Muscle of leg (tissue), 16 donors: ENCODE results near the gene PLCD1. TPM values are rescaled to one million over a fixed set of nuclear protein-coding genes. Genes with fewer than 3 reads are reported as not detected.
A peak's percentile ranks its signal among the peaks of the same experiment; 100 is the strongest.
"Not testable (repeated sequence)": the region's sequence is repeated elsewhere in the genome, so short reads cannot be mapped to it uniquely, and the experiment has no call there.

Experiments
- DNase-seq: peaks from one replicate; pipeline ENCODE4 v3.0.0; 2013
- H3K27ac ChIP-seq: one replicate; pipeline ENCODE4 v1.5.1; 2013; ENCODE audit warnings: mild to moderate bottlenecking, low read length, control low read depth
- H3K27me3 ChIP-seq: one replicate; pipeline ENCODE4 v1.6.1; 2013; ENCODE audit warnings: low read length; ENCODE audit not compliant: control insufficient read depth, insufficient read depth
- H3K36me3 ChIP-seq: one replicate; pipeline ENCODE4 v1.6.1; 2013; ENCODE audit warnings: low read length; ENCODE audit not compliant: control insufficient read depth, insufficient read depth
- H3K4me1 ChIP-seq: one replicate; pipeline ENCODE4 v1.6.1; 2013; ENCODE audit warnings: low read length; ENCODE audit not compliant: control insufficient read depth, insufficient read depth
- H3K4me3 ChIP-seq: one replicate; pipeline ENCODE4 v1.5.1; 2013; ENCODE audit warnings: low read length, control low read depth
- H3K9me3 ChIP-seq: replicated peaks from 2 replicates; pipeline ENCODE4 v1.6.1; 2013; ENCODE audit warnings: low read depth, low read length; ENCODE audit not compliant: control insufficient read depth
- WGBS: methylation state at CpG from one replicate; pipeline ENCODE4 v1.1.5; 2013; ENCODE audit warnings: missing lambda C conversion rate; ENCODE audit not compliant: insufficient coverage; 5-methylcytosine and 5-hydroxymethylcytosine counted together
- long read RNA-seq, 11 donors: transcript quantifications; one replicate each; lab custom pipeline, GENCODE V29; 2026
- polyA plus RNA-seq, 8 donors: library from polyadenylated mRNA; unstranded; fragments of 120-200 nt; gene quantifications; one replicate each; pipeline versions ENCODE4 v1.2.1 to v1.2.3, GENCODE V29; 2013; ENCODE audit warnings: inconsistent platforms in 1 of 8, low replicate concordance in 1 of 8; ENCODE audit not compliant: insufficient read length in 8 of 8, insufficient read depth in 1 of 8
- total RNA-seq: library from RNA; stranded (reverse); fragments of 120-200 nt; gene quantifications from one replicate; pipeline ENCODE4 v1.2.4, GENCODE V29; 2013

PLCD1 gene
- 14.0 TPM for total RNA-seq
- 10 to 100 TPM in 5 of 8 donors, 1 to 10 TPM in 3; 7.9 to 16.4 (median 10.5) TPM for polyA plus RNA-seq
- long read RNA-seq, donor 1, partial matches to known transcripts = 0 of 2 reads
- long read RNA-seq, donor 1, other reads (novel, unspliced or antisense) = 0 of 2 reads
- long read RNA-seq, donor 2, partial matches to known transcripts = 0 of 1 reads
- long read RNA-seq, donor 2, other reads (novel, unspliced or antisense) = 0 of 1 reads
- long read RNA-seq, donor 3, partial matches to known transcripts = 0 of 1 reads
- long read RNA-seq, donor 3, other reads (novel, unspliced or antisense) = 0 of 1 reads
- long read RNA-seq, donor 4, partial matches to known transcripts = 0 of 2 reads
- long read RNA-seq, donor 4, other reads (novel, unspliced or antisense) = 0 of 2 reads
- long read RNA-seq, donor 5, partial matches to known transcripts = 0 of 3 reads
- long read RNA-seq, donor 5, other reads (novel, unspliced or antisense) = 0 of 3 reads
- long read RNA-seq, donor 6, partial matches to known transcripts = 0 of 1 reads
- long read RNA-seq, donor 6, other reads (novel, unspliced or antisense) = 0 of 1 reads
- long read RNA-seq, donor 7, partial matches to known transcripts = 0 of 1 reads
- long read RNA-seq, donor 7, other reads (novel, unspliced or antisense) = 0 of 1 reads
- long read RNA-seq, donor 8 = 0 reads
- long read RNA-seq, donor 9 = 0 reads
- long read RNA-seq, donor 10, partial matches to known transcripts = 0 of 3 reads
- long read RNA-seq, donor 10, other reads (novel, unspliced or antisense) = 0 of 3 reads
- long read RNA-seq, donor 11, partial matches to known transcripts = 0 of 1 reads
- long read RNA-seq, donor 11, other reads (novel, unspliced or antisense) = 0 of 1 reads

DNA sequence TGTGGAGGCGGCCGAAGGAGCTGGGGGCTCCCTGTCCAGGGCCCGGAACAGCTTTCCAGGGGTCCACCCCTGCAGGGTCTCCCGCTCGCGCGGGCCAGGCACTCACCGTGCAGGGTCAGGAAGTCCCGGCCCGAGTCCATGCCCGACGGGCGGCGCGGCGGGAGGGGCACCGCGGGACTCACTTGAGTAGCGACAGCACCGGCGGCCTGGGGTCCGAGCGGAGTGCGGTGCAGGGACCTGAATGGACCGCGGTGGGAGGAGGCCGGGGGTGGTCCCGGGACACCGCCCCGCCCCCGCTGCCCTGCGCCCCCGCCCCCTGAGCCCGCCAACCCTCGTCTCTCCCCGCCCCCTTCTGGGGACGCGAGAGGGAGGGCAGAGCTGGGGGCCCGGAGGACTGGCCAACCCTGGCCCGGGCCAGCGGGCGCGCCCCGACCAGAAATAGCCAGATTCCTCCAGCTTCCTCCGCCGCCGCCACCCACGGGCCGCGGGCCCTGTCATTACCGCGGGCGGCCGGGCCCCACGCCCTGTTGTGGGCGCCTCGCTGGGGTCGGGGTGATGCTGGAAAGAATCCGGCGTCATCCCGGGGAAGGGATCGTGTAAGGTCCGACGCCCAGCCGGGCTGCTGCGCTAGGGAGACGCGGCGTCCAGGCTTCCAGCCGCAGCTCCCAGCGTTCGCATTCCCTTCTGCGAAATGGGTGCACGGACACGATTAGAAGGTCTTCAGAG is at the start of gene PLCD1:
TSS of gene PLCD1 (minus strand) at position 243 of the 726 bp plus-strand sequence. CDS start at position 140, 103 bp downstream.
- Histone ChIP-seq H3K4me1 (peaks cover 30% of the 10 kb centered on the region), H3K36me3 (no peaks in the 10 kb centered on the region), H3K27me3 (peaks cover 15% of the 10 kb centered on the region), H3K4me3 (peak within 1 kb of the TSS; percentile 76), H3K27ac (peak within 1 kb of the TSS; percentile 72), H3K9me3 (no peaks in the 10 kb centered on the region)
- peak; percentile 93 for DNase-seq
- 1% methylated on average over 69 of the region's 75 CpGs for WGBS

DNA sequence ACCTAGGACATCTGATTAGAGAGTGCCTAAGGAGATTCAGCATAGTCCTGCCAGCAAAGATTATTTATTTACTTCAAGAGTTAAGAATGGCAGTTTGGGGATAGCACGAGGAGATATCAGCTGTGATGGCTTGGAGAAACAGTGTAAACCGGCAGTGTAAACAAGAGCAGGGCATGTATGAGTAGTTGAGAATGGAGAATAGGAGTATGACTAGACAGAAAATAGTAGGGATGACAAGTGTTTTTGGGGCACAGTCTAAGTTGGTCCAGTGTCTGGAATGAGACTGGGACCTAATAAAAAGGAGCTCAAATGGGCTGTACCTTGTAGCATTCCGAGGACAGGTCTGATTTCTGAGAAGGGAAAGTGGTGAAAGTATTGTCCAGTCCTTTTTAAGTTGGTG is 47.6 kb upstream of the PLCD1 start:
- H3K27ac ChIP-seq, H3K9me3 ChIP-seq, H3K27me3 ChIP-seq, H3K4me3 ChIP-seq, DNase-seq, H3K4me1 ChIP-seq, H3K36me3 ChIP-seq: not testable (repeated sequence)
- WGBS = no CpG with 5 or more reads among the region's 3 CpGs

DNA sequence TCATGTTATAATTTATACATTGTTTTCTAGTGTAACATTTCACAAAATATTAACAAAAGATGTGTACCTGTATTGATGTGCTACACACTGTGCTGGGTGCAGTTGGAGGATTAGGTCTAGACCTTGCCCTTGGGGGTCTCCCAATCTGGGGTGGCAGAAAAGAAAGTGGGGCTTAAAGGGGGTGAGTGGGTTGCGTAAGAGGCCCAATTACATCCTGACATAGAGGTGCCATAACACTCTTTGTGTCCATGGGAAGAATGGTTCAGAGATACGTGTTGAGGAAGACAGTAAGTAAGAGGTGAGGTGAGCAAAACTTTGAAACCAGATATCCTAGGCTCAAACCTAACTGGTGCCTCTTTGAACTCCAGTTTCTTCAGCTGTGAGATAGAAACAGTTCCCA is 40.6 kb upstream of the PLCD1 start:
- Histone ChIP-seq H3K27ac (no peak overlapping the region), H3K36me3 (no peaks in the 10 kb centered on the region), H3K4me3 (no peak overlapping the region), H3K4me1 (no peaks in the 10 kb centered on the region), H3K9me3 (no peaks in the 10 kb centered on the region), H3K27me3 (no peaks in the 10 kb centered on the region)
- 100% methylated on average over 1 of the region's 2 CpGs for WGBS
- DNase-seq = no peak

DNA sequence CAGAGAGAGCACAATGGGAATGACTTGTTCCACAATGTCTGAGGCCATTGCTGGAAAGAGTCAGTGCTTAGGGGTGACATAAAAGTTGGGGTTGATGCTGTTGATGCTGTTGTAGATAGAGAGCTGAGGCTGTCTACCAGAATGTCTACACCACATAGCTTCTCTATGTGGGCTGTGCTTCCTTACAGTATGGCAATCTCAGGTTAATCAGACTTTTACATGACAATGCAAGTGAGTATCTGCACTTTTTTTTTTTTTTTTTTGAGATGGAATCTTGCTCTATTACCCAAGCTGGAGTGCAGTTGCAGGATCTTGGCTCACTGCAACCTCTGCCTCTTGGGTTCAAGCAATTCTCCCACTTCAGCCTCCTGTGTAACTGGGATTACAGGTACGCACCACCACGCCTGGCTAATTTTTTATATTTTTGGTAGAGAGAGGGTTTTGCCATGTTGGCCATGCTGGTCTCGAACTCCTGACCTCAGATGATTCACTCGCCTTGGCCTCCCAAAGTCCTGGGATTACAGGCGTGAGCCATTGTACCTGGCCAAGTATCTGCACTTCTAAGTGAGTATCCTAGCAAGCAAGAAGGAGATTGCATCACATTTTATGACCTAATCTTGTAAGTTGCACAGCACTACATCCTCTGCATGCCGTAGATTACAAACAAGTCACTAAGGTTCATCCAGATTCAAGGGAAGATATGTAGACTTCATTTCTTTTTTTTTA is 38.2 kb upstream of the PLCD1 start:
- no peak for DNase-seq
- H3K27me3 ChIP-seq = no peaks in the 10 kb centered on the region
- H3K4me3 ChIP-seq = no peak overlapping the region
- no peak overlapping the region for H3K27ac ChIP-seq
- H3K36me3 ChIP-seq = no peaks in the 10 kb centered on the region
- no peaks in the 10 kb centered on the region for H3K9me3 ChIP-seq
- WGBS = 85% methylated on average over 2 of the region's 6 CpGs
- no peaks in the 10 kb centered on the region for H3K4me1 ChIP-seq

DNA sequence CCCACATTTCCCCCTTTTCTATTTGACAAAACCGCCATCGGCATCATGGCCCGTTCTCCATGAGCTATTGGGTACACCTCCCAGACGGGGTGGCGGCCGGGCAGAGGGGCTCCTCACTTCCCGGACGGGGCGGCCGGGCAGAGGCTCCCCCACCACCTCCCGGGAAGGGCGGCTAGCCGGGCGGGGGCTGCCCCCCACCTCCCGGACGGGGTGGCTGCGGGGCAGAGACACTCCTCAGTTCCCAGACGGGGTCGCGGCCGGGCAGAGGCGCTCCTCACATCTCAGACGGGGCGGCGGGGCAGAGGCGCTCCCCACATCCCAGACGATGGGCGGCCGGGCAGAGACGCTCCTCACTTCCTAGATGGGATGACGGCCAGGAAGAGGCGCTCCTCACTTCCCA is 35.0 kb upstream of the PLCD1 start:
- not testable (repeated sequence) for H3K36me3 ChIP-seq, H3K4me3 ChIP-seq, H3K4me1 ChIP-seq, DNase-seq, H3K9me3 ChIP-seq, H3K27me3 ChIP-seq, H3K27ac ChIP-seq
- WGBS = 94% methylated on average over 9 of the region's 32 CpGs

DNA sequence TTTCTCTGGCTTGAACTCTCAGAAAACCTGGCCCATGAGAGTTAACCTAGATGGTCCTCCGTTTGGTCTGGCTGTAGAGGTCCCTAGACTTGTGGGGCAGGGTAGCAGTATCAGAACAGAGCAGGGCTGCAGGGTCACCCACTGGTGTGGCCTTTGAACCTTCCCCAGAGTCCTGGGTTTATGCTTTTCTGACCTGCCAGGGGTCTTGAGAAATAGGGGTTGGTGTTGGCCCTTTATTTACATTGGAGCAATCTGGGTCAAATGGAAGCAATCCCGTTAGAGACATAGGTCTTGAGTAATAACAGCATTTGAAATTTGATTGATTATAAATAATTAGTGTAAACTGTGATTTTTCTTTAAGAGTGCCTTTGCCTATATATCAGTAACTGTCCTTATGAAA is 33.4 kb upstream of the PLCD1 start:
- WGBS = 65% methylated on average over 2 of the region's 2 CpGs
- no peaks in the 10 kb centered on the region for H3K36me3 ChIP-seq
- no peak overlapping the region for H3K27ac ChIP-seq
- no peaks in the 10 kb centered on the region for H3K4me1 ChIP-seq
- no peaks in the 10 kb centered on the region for H3K9me3 ChIP-seq
- H3K27me3 ChIP-seq = peaks cover 2% of the 10 kb centered on the region
- H3K4me3 ChIP-seq = no peak overlapping the region
- no peak for DNase-seq

DNA sequence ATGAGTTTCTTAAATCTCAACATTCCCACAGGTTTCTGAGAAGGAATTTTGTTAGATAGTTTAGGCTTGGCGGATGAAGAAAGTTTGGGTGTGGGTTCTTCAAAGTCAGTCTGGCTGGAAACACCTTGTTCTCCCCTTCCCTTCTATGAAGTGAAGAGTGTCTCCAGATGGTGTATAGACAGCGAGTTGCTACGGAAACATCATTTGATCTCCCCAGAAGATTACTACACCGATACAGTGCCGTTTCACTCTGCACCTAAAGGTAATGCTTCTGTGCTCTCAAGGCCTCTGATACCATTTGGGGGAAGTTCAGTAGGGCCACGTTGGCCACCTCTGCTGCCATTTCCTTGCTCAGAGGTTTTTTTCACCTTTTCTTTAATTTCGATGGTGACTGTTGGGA is 30.1 kb upstream of the PLCD1 start:
- 81% methylated on average over 6 of the region's 7 CpGs for WGBS
- Histone ChIP-seq H3K9me3 (no peaks in the 10 kb centered on the region), H3K4me1 (no peaks in the 10 kb centered on the region), H3K4me3 (no peak overlapping the region), H3K36me3 (no peaks in the 10 kb centered on the region), H3K27ac (no peak overlapping the region), H3K27me3 (peaks cover 2% of the 10 kb centered on the region)
- DNase-seq = no peak

DNA sequence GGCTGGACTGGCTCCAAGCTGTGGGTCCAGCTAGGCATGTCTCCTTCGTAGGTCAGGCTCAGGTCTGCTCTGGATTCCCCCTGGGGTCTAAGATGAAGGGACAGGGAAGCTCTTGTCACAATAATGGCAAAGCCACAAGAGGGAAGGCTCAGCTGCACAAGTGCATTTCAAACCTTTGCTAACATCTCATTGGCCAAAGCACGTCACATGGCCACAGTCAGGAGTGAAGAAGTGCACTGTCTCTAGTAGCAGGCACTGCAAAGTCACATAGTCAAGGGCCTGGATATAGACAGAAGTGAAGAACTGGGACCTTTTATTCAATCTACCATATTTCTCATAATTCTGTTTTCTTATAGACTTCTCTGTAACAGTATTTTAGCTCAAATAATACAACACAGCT is 29.7 kb upstream of the PLCD1 start:
- no peaks in the 10 kb centered on the region for H3K36me3 ChIP-seq
- peaks cover 2% of the 10 kb centered on the region for H3K27me3 ChIP-seq
- no peaks in the 10 kb centered on the region for H3K4me1 ChIP-seq
- DNase-seq = no peak
- H3K27ac ChIP-seq = no peak overlapping the region
- H3K4me3 ChIP-seq = no peak overlapping the region
- no CpG with 5 or more reads among the region's 2 CpGs for WGBS
- no peaks in the 10 kb centered on the region for H3K9me3 ChIP-seq

DNA sequence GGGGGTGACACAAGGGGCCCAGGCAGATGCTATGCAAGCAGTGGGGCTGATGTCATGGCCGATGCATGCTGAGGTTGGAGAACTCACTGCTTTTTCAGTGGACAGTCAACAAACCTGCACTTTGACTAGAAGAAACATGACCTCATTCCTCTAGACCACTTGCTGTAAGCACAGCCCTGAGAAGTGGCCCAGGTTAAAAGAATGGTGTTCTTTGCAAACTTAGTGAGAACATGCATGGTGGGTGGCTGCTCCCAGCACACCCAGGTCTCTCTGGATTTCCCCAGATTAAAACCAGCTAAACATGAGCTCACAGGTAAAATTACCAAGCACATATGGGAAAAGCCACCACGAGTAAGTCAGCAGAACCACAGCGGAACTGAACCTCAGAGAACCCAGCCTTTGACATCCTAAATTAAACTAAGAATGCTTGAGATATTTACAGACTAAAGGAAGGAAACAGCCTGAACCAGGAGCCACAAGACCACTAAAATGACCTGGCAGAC is 25.1 kb upstream of the PLCD1 start:
- DNase-seq = no peak
- no CpG with 5 or more reads among the region's 3 CpGs for WGBS
- Histone ChIP-seq H3K36me3 (no peaks in the 10 kb centered on the region), H3K27ac (no peak overlapping the region), H3K4me3 (no peak overlapping the region), H3K4me1 (no peaks in the 10 kb centered on the region), H3K27me3 (no peaks in the 10 kb centered on the region), H3K9me3 (no peaks in the 10 kb centered on the region)
